Vein endothelial cell (primary cell): ENCODE data around the gene CEP170. TPM values are rescaled to one million over a fixed set of nuclear protein-coding genes. Genes with fewer than 3 reads are reported as not detected.

ENCODE experiments used
- small RNA-seq: library from RNA; depleted of rRNA; stranded (forward); fragments of <200 nt; gene quantifications from one replicate; pipeline ENCODE3, GENCODE V24; 2012
- total RNA-seq: library from RNA; depleted of rRNA; stranded (reverse); fragments of >200 nt; gene quantifications from 2 replicates; pipeline ENCODE4 v1.2.3, GENCODE V29; 2012

CEP170 gene
- 224 and 228 TPM in 2 replicates for total RNA-seq

DNA sequence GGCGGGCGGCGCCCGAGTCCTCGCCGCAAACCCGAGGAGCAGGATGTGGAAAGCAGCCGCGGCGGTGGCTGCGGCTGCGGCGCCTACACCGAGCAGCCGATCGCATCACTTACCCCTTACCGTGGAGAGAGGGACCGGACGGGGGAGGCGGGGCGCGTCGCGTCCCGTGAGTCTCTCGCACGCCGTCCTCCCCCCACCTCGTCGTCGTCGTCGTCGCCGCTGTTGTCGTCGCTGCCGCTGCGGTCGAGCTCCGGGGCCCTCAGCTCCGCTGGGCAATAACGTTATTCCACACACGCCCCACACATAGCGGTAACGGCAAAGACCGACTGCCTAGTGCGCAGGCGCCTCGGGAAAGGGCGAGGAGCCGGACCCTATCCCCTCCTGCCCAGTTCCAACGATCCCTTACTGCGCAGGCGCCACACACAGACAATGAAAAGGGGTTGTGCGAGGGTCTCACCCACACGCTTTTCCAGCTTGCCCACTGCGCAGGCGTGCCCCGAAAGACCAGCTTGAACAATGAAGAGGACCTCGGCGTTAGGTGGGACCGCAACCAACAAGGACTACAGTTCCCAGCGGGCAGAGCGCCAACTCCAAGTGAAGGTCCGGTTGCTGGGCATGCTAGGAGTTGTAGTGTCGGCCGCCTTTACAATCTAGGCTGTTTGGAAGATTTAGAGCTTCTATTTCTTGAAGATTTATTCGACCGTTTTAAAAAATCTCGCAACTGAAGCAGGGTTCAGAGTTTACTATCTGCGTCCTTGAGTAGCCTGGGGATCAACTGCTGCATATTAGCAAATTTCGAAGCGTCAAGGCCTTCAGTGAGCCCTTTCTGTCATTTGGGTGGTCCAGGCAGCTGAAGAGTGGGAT, at the start of gene CEP170:
Gene CEP170, minus strand, starts transcription at position 355 of the 864 bp plus-strand sequence. CDS start 30,001 bp downstream, outside the sequence.

DNA sequence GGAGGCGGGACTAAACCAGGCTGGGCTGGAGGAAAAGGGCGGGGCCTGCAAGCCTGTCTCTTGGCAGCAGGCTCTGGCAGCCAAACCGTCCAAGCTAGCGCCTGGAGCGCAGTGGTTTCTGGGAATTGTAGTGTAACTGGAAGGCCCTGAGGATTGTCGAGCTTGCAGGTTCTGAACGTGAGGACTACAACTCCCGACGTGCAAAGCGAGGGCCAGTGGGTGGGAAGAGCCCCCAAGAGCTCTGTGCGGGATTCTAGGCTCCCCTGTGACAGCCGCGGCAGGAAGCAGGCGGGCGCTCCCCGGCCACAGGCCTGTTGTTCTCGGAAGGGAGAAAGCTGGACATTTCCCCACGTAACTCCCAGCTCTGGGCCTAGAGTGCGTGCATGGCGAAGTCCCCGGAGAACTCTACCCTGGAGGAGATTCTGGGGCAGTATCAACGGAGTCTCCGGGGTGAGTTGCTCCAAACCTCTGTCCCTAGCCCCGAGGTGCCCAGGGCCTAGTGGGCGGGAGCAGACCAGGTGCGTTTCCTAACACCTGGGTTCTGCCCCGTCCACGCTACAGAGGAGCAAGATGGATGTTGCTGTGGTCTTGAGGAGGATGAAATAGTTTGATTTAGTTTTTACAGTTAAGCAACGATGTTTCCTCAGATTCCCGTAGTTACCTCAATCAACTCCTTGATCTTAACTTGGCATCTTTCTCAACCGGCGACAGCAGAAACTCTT, 871 bp upstream of the CEP170 start, which contains the start of gene SDCCAG8:
Gene SDCCAG8, plus strand, starts transcription at position 251 of the 722 bp plus-strand sequence. Its CDS starts 133 bp downstream, at position 384.

Small RNAs within 50 kb of the gene (small RNA-seq; reads per million reads assigned to genes)
- gene RNU6-747P: not detected

Other genes starting within 250 kb of the CEP170 start
- gene SDCCAG8, start 760 bp upstream of the CEP170 start, total RNA-seq: 48.5 and 51.9 TPM in 2 replicates